ENCODE results near the gene PXK.

- TF ChIP-seq EP300 (IDR thresholded peaks at IDR 0.05; ENCODE audit: borderline replicate concordance) (no peak), USF1 (IDR thresholded peaks at IDR 0.05) (no peak), NFIC (IDR thresholded peaks at IDR 0.05) (no peak), MAX (IDR thresholded peaks at IDR 0.05) (no peak), YY1 (IDR thresholded peaks at IDR 0.05; ENCODE audit: low read depth) (no peak), TAF1 (IDR thresholded peaks at IDR 0.05; ENCODE audit: low read depth) (no peak)
Measured at GRCh38 chr3:58425782-58426181, 93.1 kb downstream of the PXK start.

Measured in Ishikawa (cell line).